Measurements from ENCODE around the gene RNF149.

GRCh38 chr2:101303688-101304087 lies 4.8 kb downstream of the RNF149 start:
- TF ChIP-seq CTCF (IDR thresholded peaks at IDR 0.05; ENCODE audit: low read depth, low read length) = no peak
- no peak for TF ChIP-seq POLR2A (IDR thresholded peaks at IDR 0.05; ENCODE audit: extremely low read depth, insufficient read length)
- TF ChIP-seq MYC (IDR thresholded peaks at IDR 0.05; ENCODE audit: low read depth, low read length) = no peak
- no peak for TF ChIP-seq MAX (IDR thresholded peaks at IDR 0.05; ENCODE audit: low read depth, low read length)

Data from NB4 (cell line).